HG03097 (cell line): ENCODE measurements around the gene CDK2AP2.

Experiments
- ATAC-seq: cut with Tn5 transposase; IDR thresholded peaks from one replicate; pipeline ENCODE4 v1.9.1; 2021; ENCODE audit not compliant: unreplicated experiment, low FRiP score

Gene CDK2AP2

GRCh38 chr11:67504005-67504949, 3.7 kb downstream of the CDK2AP2 start:
- no peak for ATAC-seq

GRCh38 chr11:67503119-67504004, 4.6 kb downstream of the CDK2AP2 start:
- ATAC-seq, result no peak

GRCh38 chr11:67502328-67502979, 5.5 kb downstream of the CDK2AP2 start:
- no peak for ATAC-seq

GRCh38 chr11:67501854-67502253, 6.1 kb downstream of the CDK2AP2 start:
- no peak for ATAC-seq

GRCh38 chr11:67500831-67501715, 6.9 kb downstream of the CDK2AP2 start:
- no peak for ATAC-seq

GRCh38 chr11:67500484-67500821, 7.5 kb downstream of the CDK2AP2 start:
- ATAC-seq, result no peak

GRCh38 chr11:67499808-67500483, 8.0 kb downstream of the CDK2AP2 start:
- ATAC-seq, result no peak

GRCh38 chr11:67498544-67498972, 9.4 kb downstream of the CDK2AP2 start:
- no peak for ATAC-seq

GRCh38 chr11:67497656-67498291, 10.2 kb downstream of the CDK2AP2 start:
- no peak for ATAC-seq

- no peak for ATAC-seq
Observed at GRCh38 chr11:67496113-67496512, 11.8 kb downstream of the CDK2AP2 start.

- ATAC-seq, result no peak
Observed at GRCh38 chr11:67495234-67496005, 12.5 kb downstream of the CDK2AP2 start.

GRCh38 chr11:67494371-67495233, 13.4 kb downstream of the CDK2AP2 start:
- no peak for ATAC-seq

GRCh38 chr11:67493548-67494370, 14.2 kb downstream of the CDK2AP2 start:
- ATAC-seq, result no peak

- no peak for ATAC-seq
Observed at GRCh38 chr11:67492801-67493547, 15.0 kb downstream of the CDK2AP2 start.

GRCh38 chr11:67492069-67492727, 15.8 kb downstream of the CDK2AP2 start:
- no peak for ATAC-seq
